A549 (cell line): ENCODE measurements around the gene ERP29. TPM values are rescaled to one million over a fixed set of nuclear protein-coding genes. Genes with fewer than 3 reads are reported as not detected.

Experiments used
- ATAC-seq, 2 experiments: fragments of 200-7000 bp in 1 of 2; fragments of >200 bp in 1 of 2; cut with Nextera tagmentation in 1 of 2; cut with Tn5 transposase in 1 of 2; 3 replicates each; pipeline versions ENCODE4 v1.8.0 to v1.9.1; 2018 to 2020; ENCODE audit warnings: mild to moderate bottlenecking in 1 of 2, moderate library complexity in 1 of 2
- CTCF ChIA-PET: fragments of 300-600 bp; sonication (Branson Sonifier 250); formaldehyde crosslinking; extraction: SDS; loops from one replicate; lab custom pipeline; 2021; ENCODE audit warnings: antibody characterized with exemption, inconsistent platforms; lab: Yijun Ruan, JAX
- POLR2A ChIA-PET: fragments of 350-600 bp; formaldehyde crosslinking; extraction: SDS; loops from one replicate; lab custom pipeline; 2021; ENCODE audit warnings: antibody characterized with exemption, inconsistent platforms; lab: Yijun Ruan, JAX
- DNase-seq, 2 experiments: peaks; one replicate each; pipeline versions ENCODE4 v3.0.0 to v3.0.0-alpha.2; 2011 to 2016; ENCODE audit warnings: low read depth in 1 of 2, low spot score in 1 of 2
- FAIRE-seq: peaks from 2 replicates; lab custom pipeline; 2011; peaks lifted over from hg19 to GRCh38; lab: Jason Lieb, UNC
- H3K27ac ChIP-seq, 2 experiments: fragments of >200 bp; sonication (Bioruptor Twin); formaldehyde crosslinking; 3 replicates each; pipeline ENCODE4 v1.5.1; 2016 to 2017
- H3K4me1 ChIP-seq: fragments of >200 bp; sonication (Bioruptor Twin); formaldehyde crosslinking; 3 replicates; pipeline ENCODE4 v1.6.1; 2016
- H3K4me2 ChIP-seq: fragments of >200 bp; sonication (Bioruptor Twin); formaldehyde crosslinking; 3 replicates; pipeline ENCODE4 v1.6.1; 2016
- H3K4me3 ChIP-seq: fragments of >200 bp; sonication (Bioruptor Twin); formaldehyde crosslinking; 3 replicates; pipeline ENCODE4 v1.5.1; 2016
- H3K9me3 ChIP-seq: fragments of >200 bp; sonication (Bioruptor Twin); formaldehyde crosslinking; 3 replicates; pipeline ENCODE4 v1.6.1; 2016
- CBX8 ChIP-seq: fragments of 200-600 bp; sonication (generic); IDR thresholded peaks from 2 replicates; pipeline ENCODE4 v1.6.1; 2016
- CEBPB ChIP-seq, 2 experiments: fragments of >200 bp in 1 of 2; sonication (Bioruptor Twin) in 1 of 2; formaldehyde crosslinking in 1 of 2; IDR thresholded peaks; 2 replicates each; pipeline ENCODE4 v1.6.1; 2012 to 2016
- EHF ChIP-seq: fragments of 250-450 bp; sonication (Bioruptor Pico); IDR thresholded peaks from 2 replicates; pipeline ENCODE4 v1.5.0; 2020; ENCODE audit warnings: mild to moderate bottlenecking
- FOSB ChIP-seq: fragments of 250-450 bp; sonication (Bioruptor Pico); IDR thresholded peaks from 2 replicates; pipeline ENCODE4 v1.5.0; 2020; ENCODE audit warnings: mild to moderate bottlenecking, moderate library complexity
- FOSL2 ChIP-seq, 2 experiments: fragments of 450-650 bp in 1 of 2; fragments of >200 bp in 1 of 2; sonication (Bioruptor Twin) in 1 of 2; formaldehyde crosslinking; IDR thresholded peaks; 2 replicates each; pipeline versions ENCODE4 v1.5.0 to v1.6.1; 2016 to 2020; ENCODE audit warnings: mild to moderate bottlenecking in 1 of 2, moderate library complexity in 1 of 2
- FOXS1 ChIP-seq: fragments of 250-450 bp; sonication (Bioruptor Pico); IDR thresholded peaks from 2 replicates; pipeline ENCODE4 v1.5.0; 2020; ENCODE audit warnings: mild to moderate bottlenecking, moderate library complexity
- HEYL ChIP-seq: fragments of 250-450 bp; sonication (Bioruptor Pico); IDR thresholded peaks from 2 replicates; pipeline ENCODE4 v1.8.0; 2021; ENCODE audit warnings: mild to moderate bottlenecking, moderate library complexity
- HOXB13 ChIP-seq: fragments of 250-450 bp; sonication (Bioruptor Pico); IDR thresholded peaks from 2 replicates; pipeline ENCODE4 v1.5.0; 2020; ENCODE audit warnings: low read depth, mild to moderate bottlenecking, moderate library complexity
- KDM1A ChIP-seq: fragments of 200-600 bp; sonication (generic); IDR thresholded peaks from 2 replicates; pipeline ENCODE4 v1.6.1; 2016; ENCODE audit warnings: low read depth, mild to moderate bottlenecking
- KDM5A ChIP-seq: fragments of 200-600 bp; sonication (generic); IDR thresholded peaks from 2 replicates; pipeline ENCODE4 v1.6.1; 2016; ENCODE audit warnings: antibody characterized with exemption, mild to moderate bottlenecking
- MAFK ChIP-seq: fragments of 450-650 bp; IDR thresholded peaks from 2 replicates; pipeline ENCODE4 v1.6.1; 2014; ENCODE audit not compliant: partially characterized antibody
- MYC ChIP-seq: IDR thresholded peaks from 2 replicates; pipeline ENCODE4 v1.6.1; 2012; ENCODE audit warnings: mild to moderate bottlenecking, inconsistent platforms, low read length, improper control_type of control experiment, borderline replicate concordance
- NPAS2 ChIP-seq: fragments of 250-450 bp; sonication (Bioruptor Pico); IDR thresholded peaks from 2 replicates; pipeline ENCODE4 v1.8.0; 2022; ENCODE audit warnings: mild to moderate bottlenecking, moderate library complexity, borderline replicate concordance
- PHF8 ChIP-seq: fragments of 200-600 bp; sonication (generic); IDR thresholded peaks from 2 replicates; pipeline ENCODE4 v1.6.1; 2016; ENCODE audit warnings: low read depth, mild to moderate bottlenecking, antibody characterized with exemption, moderate library complexity, borderline replicate concordance
- POLR2A ChIP-seq: IDR thresholded peaks from 2 replicates; pipeline ENCODE4 v1.6.1; 2012; ENCODE audit warnings: mild to moderate bottlenecking, low read length
- RARB ChIP-seq: fragments of 250-450 bp; sonication (Bioruptor Pico); IDR thresholded peaks from 2 replicates; pipeline ENCODE4 v1.8.0; 2021; ENCODE audit warnings: mild to moderate bottlenecking, moderate library complexity
- RCOR1 ChIP-seq: fragments of 150-350 bp; IDR thresholded peaks from 2 replicates; pipeline ENCODE4 v1.6.1; 2014; ENCODE audit warnings: antibody characterized with exemption, low read length, low read depth
- RFX5 ChIP-seq: fragments of 450-650 bp; IDR thresholded peaks from 2 replicates; pipeline ENCODE4 v1.7.1; 2014; ENCODE audit warnings: antibody characterized with exemption, mild to moderate bottlenecking, moderate library complexity
- RNF2 ChIP-seq: fragments of 200-600 bp; sonication (generic); IDR thresholded peaks from 2 replicates; pipeline ENCODE4 v1.6.1; 2016; ENCODE audit warnings: low read depth, mild to moderate bottlenecking, antibody characterized with exemption, moderate library complexity, borderline replicate concordance
- SREBF2 ChIP-seq: fragments of 450-650 bp; IDR thresholded peaks from 2 replicates; pipeline ENCODE4 v1.6.1; 2014; ENCODE audit warnings: mild to moderate bottlenecking, moderate library complexity
- ZC3H11A ChIP-seq: fragments of 450-650 bp; IDR thresholded peaks from 2 replicates; pipeline ENCODE4 v1.6.1; 2014; ENCODE audit warnings: antibody characterized with exemption, mild to moderate bottlenecking
- ZFP36 ChIP-seq: fragments of 450-650 bp; IDR thresholded peaks from 2 replicates; pipeline ENCODE4 v1.6.1; 2014; ENCODE audit warnings: borderline replicate concordance; ENCODE audit not compliant: partially characterized antibody
- ZSCAN20 ChIP-seq: fragments of 250-450 bp; sonication (Bioruptor Pico); IDR thresholded peaks from 2 replicates; pipeline ENCODE4 v1.8.0; 2022; ENCODE audit warnings: mild to moderate bottlenecking, moderate library complexity
- WGBS: methylation state at CpG from one replicate; pipeline ENCODE4 v1.1.6; 2017; ENCODE audit errors: missing lambda C conversion rate; 5-methylcytosine and 5-hydroxymethylcytosine counted together
- polyA plus RNA-seq, 4 experiments: library from polyadenylated mRNA; depleted of rRNA in 3 of 4; stranded (reverse); fragments of >200 nt; fragmentation: RNase III in 1 of 4; extraction: RNeasy Plus Mini Kit Qiagen cat#74134 plus additional on column Dnase treatment in 1 of 4; gene quantifications; 2 replicates in 3 of 4; 3 replicates in 1 of 4; pipeline ENCODE4 v1.2.3, GENCODE V29; 2011 to 2017
- TF ChIP-seq, protein P1 (sequence below): fragments of >200 bp; sonication (Bioruptor Twin); formaldehyde crosslinking; IDR thresholded peaks from 3 replicates; pipeline ENCODE4 v1.5.1; 2016
- TF ChIP-seq, protein P2 (sequence below): fragments of 250-450 bp; sonication (Bioruptor Pico); IDR thresholded peaks from 2 replicates; pipeline ENCODE4 v1.5.0; 2021; ENCODE audit warnings: mild to moderate bottlenecking, moderate library complexity, borderline replicate concordance

The ERP29 gene
- polyA plus RNA-seq, 2 of the 4 experiments (the other 2 are of a cell fraction) = 115 to 157 TPM

DNA sequence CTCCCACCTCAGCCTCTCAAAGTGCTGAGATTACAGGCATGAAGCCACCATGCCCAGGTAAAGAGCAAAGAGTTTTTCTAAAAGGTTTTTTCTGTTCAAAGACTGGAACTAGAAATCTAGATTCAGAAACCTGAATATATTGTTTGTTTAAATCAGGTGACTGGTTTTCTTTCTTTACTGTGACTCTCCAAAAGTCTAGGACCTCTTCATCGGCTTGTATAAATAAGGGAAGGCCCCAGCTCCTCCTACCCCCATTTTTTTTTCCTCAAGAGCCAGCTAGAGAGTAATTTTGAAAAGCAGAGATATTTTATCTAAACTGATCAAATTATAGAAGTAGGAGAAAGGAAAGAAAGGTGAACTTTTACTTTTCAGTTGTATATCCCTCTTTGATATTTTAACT, 48.3 kb upstream of the ERP29 start:
- no peaks in the 10 kb centered on the region for H3K4me1 ChIP-seq
- ChIA-PET CTCF (interaction anchor here (1.1 kb wide), 1 partner anchor 14 kb away, joined by 3 read pairs; no protein-coding TSS in a partner anchor), POLR2A (no interaction called here)
- no peaks in the 10 kb centered on the region for H3K9me3 ChIP-seq
- no peak overlapping the region for H3K27ac ChIP-seq
- no peak overlapping the region for H3K4me3 ChIP-seq
- H3K4me2 ChIP-seq = no peak overlapping the region
- 91% methylated on average over 1 of the region's 1 CpG for WGBS
- FAIRE-seq = no peak
- no peak for ATAC-seq
- TF ChIP-seq FOSB = no peak
- no peak for TF ChIP-seq MAFK
- no peak for TF ChIP-seq HOXB13
- TF ChIP-seq ZC3H11A = no peak
- TF ChIP-seq RNF2 = no peak
- no peak for TF ChIP-seq EHF
- no peak for TF ChIP-seq ZFP36
- no peak for TF ChIP-seq CBX8
- no peak for TF ChIP-seq MYC
- no peak for TF ChIP-seq RFX5
- TF ChIP-seq FOXS1 (CRISPR knock-in tag) = no peak
- TF ChIP-seq NPAS2 = no peak
- no peak for TF ChIP-seq RCOR1
- TF ChIP-seq, protein P1, sequence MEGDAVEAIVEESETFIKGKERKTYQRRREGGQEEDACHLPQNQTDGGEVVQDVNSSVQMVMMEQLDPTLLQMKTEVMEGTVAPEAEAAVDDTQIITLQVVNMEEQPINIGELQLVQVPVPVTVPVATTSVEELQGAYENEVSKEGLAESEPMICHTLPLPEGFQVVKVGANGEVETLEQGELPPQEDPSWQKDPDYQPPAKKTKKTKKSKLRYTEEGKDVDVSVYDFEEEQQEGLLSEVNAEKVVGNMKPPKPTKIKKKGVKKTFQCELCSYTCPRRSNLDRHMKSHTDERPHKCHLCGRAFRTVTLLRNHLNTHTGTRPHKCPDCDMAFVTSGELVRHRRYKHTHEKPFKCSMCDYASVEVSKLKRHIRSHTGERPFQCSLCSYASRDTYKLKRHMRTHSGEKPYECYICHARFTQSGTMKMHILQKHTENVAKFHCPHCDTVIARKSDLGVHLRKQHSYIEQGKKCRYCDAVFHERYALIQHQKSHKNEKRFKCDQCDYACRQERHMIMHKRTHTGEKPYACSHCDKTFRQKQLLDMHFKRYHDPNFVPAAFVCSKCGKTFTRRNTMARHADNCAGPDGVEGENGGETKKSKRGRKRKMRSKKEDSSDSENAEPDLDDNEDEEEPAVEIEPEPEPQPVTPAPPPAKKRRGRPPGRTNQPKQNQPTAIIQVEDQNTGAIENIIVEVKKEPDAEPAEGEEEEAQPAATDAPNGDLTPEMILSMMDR = no peak
- TF ChIP-seq PHF8 = no peak
- no peak for DNase-seq

DNA sequence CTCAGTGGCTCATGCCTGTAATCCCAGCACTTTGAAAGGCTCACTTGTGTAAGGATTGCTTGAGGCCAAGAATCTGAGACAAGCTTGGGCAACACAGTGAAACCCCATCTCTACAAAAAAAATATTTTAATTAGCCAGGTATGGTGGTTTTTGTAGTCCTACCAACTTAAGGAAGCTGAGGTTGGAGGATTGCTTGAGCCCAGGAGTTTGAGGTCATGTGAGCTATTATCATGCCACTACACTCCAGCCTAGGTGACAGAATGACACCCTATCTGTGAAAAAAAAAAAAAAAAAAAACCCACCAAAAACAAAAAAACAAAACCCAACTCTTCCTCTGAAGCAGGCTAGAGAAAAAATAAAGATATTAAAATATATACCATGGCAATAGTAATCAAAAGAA, 41.4 kb upstream of the ERP29 start:
- Histone ChIP-seq H3K27ac (no peak overlapping the region), H3K4me1 (peaks cover 5% of the 10 kb centered on the region; the same call in 1 of the 3 replicates)
- POLR2A ChIA-PET = no interaction called here
- no peak for DNase-seq
- TF ChIP-seq FOSL2 (IDR thresholded peaks at IDR 0.05) = no peak
- no peak for TF ChIP-seq FOSL2 (CRISPR knock-in tag; IDR thresholded peaks at IDR 0.05)
- TF ChIP-seq FOSB = no peak
- no peak for TF ChIP-seq KDM1A
- TF ChIP-seq KDM5A = no peak
- no peak for TF ChIP-seq RARB (CRISPR knock-in tag)
- no peak for TF ChIP-seq HEYL (CRISPR knock-in tag)
- no peak for TF ChIP-seq CEBPB (IDR thresholded peaks at IDR 0.05)
- no peak for TF ChIP-seq POLR2A
- TF ChIP-seq, protein P2, sequence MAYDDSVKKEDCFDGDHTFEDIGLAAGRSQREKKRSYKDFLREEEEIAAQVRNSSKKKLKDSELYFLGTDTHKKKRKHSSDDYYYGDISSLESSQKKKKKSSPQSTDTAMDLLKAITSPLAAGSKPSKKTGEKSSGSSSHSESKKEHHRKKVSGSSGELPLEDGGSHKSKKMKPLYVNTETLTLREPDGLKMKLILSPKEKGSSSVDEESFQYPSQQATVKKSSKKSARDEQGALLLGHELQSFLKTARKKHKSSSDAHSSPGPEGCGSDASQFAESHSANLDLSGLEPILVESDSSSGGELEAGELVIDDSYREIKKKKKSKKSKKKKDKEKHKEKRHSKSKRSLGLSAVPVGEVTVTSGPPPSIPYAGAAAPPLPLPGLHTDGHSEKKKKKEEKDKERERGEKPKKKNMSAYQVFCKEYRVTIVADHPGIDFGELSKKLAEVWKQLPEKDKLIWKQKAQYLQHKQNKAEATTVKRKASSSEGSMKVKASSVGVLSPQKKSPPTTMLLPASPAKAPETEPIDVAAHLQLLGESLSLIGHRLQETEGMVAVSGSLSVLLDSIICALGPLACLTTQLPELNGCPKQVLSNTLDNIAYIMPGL (CRISPR knock-in tag) = no peak
- no peak for TF ChIP-seq MAFK
- TF ChIP-seq RNF2 = no peak
- TF ChIP-seq ZSCAN20 (CRISPR knock-in tag) = no peak
- TF ChIP-seq MYC = no peak
- TF ChIP-seq SREBF2 = no peak
- TF ChIP-seq, all 56 proteins: peak for 0
- Histone ChIP-seq H3K9me3 (0 out of 3 replicates have a peak, but pooled peaks cover 3% of the 10 kb centered on the region), H3K4me3 (no peak overlapping the region), H3K4me2 (no peak overlapping the region)
- CTCF ChIA-PET = interaction anchor here (0.6 kb wide), 1 partner anchor 928 kb away, joined by 3 read pairs; no protein-coding TSS in a partner anchor
- ATAC-seq = no peak
- FAIRE-seq = no peak
